ENCODE results near the gene NEXN.

GRCh38 chr1:77910116-77910515 is 21.7 kb downstream of the NEXN start:
- TF ChIP-seq, protein P1, sequence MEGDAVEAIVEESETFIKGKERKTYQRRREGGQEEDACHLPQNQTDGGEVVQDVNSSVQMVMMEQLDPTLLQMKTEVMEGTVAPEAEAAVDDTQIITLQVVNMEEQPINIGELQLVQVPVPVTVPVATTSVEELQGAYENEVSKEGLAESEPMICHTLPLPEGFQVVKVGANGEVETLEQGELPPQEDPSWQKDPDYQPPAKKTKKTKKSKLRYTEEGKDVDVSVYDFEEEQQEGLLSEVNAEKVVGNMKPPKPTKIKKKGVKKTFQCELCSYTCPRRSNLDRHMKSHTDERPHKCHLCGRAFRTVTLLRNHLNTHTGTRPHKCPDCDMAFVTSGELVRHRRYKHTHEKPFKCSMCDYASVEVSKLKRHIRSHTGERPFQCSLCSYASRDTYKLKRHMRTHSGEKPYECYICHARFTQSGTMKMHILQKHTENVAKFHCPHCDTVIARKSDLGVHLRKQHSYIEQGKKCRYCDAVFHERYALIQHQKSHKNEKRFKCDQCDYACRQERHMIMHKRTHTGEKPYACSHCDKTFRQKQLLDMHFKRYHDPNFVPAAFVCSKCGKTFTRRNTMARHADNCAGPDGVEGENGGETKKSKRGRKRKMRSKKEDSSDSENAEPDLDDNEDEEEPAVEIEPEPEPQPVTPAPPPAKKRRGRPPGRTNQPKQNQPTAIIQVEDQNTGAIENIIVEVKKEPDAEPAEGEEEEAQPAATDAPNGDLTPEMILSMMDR (IDR thresholded peaks at IDR 0.05; ENCODE audit: insufficient read depth, low read length, poor library complexity, severe bottlenecking): no peak
- no peak for TF ChIP-seq EZH2phosphoT487 (conservative IDR thresholded peaks at IDR 0.05; ENCODE audit: low read length)
